HUES64 (cell line): ENCODE measurements around the gene RNF208. TPM values are rescaled to one million over a fixed set of nuclear protein-coding genes. Genes with fewer than 3 reads are reported as not detected.

Experiments
- H3K27ac ChIP-seq: 2 replicates; pipeline ENCODE4 v1.7.0; 2013; ENCODE audit warnings: low read depth, low read length, inconsistent platforms
- H3K27me3 ChIP-seq: 2 replicates; pipeline ENCODE4 v1.6.1; 2013; ENCODE audit warnings: mild to moderate bottlenecking, low read length; ENCODE audit not compliant: insufficient read depth
- H3K36me3 ChIP-seq: 2 replicates; pipeline ENCODE4 v1.6.1; 2013; ENCODE audit warnings: mild to moderate bottlenecking, low read length; ENCODE audit not compliant: insufficient read depth
- H3K4me1 ChIP-seq: 2 replicates; pipeline ENCODE4 v1.6.1; 2013; ENCODE audit warnings: mild to moderate bottlenecking, low read length, moderate library complexity; ENCODE audit not compliant: insufficient read depth
- H3K4me3 ChIP-seq: 2 replicates; pipeline ENCODE4 v1.5.1; 2013; ENCODE audit warnings: mild to moderate bottlenecking, low read length, moderate library complexity
- H3K9ac ChIP-seq: 2 replicates; pipeline ENCODE4 v1.6.1; 2013; ENCODE audit warnings: mild to moderate bottlenecking, low read depth, low read length
- H3K9me3 ChIP-seq: 2 replicates; pipeline ENCODE4 v1.6.1; 2013; ENCODE audit warnings: low read depth, low read length; ENCODE audit not compliant: insufficient read depth
- WGBS: fragments of 150-250, 120-280 bp; methylation state at CpG from one replicate; pipeline ENCODE4 v1.1.7; 2013; ENCODE audit warnings: missing lambda C conversion rate; 5-methylcytosine and 5-hydroxymethylcytosine counted together
- polyA plus RNA-seq, 2 experiments: library from polyadenylated mRNA; stranded (reverse); fragments of 50-300 nt; gene quantifications; one replicate each; pipeline ENCODE4 v1.2.3, GENCODE V29; 2013

Gene RNF208, protein sequence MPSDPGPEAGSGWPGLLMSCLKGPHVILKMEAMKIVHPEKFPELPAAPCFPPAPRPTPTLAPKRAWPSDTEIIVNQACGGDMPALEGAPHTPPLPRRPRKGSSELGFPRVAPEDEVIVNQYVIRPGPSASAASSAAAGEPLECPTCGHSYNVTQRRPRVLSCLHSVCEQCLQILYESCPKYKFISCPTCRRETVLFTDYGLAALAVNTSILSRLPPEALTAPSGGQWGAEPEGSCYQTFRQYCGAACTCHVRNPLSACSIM
- polyA plus RNA-seq (2013, experiment 1 of 2), result 3.7 TPM
- 6.6 TPM for polyA plus RNA-seq (2013, experiment 2 of 2)

DNA sequence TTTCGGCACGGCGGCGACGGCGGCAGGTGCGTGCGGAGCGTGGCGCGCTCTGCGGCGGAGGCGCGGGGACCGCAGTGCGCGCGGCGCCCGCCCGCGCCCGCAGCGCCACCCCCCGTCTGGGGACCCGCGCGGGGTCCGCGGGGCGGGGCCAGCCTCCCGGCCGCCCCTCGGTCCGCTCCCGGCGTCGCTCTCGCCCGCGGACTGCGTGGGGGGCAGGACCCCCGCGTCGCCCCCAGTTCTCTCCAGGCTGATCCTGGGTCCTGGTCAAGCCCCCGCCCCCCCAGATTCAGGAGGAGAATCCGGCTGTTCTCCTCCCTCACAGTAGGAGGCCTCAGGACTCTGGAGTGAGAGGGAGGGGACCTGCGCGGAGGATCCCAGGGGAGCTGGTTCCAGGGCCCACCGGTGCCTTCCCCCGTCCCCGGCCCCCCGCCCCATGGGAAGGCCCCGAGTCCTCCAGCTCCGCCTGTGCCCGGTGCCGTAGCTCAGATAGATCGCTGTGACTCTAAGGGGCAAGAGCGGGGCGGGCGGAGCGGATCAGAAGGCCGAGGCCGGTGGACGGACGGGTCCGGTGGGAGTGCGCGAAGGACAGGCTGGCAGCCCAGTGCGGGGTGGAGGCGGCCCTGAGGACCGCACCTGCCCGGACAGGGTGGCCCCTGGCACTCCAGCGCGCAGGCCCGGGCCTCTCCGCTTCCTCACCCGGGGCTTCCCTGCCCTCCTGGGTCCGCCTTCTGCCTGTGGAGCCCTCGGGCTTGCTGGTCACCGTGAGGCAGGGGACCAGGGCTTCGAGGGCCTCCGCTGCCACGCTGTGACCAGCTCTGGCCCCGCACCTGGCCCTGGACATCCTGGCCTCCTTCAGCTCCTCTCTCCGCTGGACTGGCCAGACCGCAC, at the start of gene RNF208:
RNF208 (minus strand) TSS at position 51 of the 888 bp plus-strand sequence. CDS start 1,028 bp downstream, outside the sequence.
- Histone ChIP-seq H3K9ac (peak within 1 kb of the TSS; percentile 47; the same call in 1 of the 2 replicates), H3K27me3 (peaks cover 10% of the 10 kb centered on the region), H3K9me3 (no peaks in the 10 kb centered on the region), H3K36me3 (no peaks in the 10 kb centered on the region), H3K4me1 (no peaks in the 10 kb centered on the region; the same call in 1 of the 2 replicates), H3K4me3 (peak within 1 kb of the TSS; percentile 83), H3K27ac (no peak within 1 kb of the TSS)
- WGBS, result 4% methylated on average over 88 of the region's 88 CpGs

- peaks cover 41% of the 10 kb centered on the region for H3K36me3 ChIP-seq
- no peak overlapping the region for H3K4me3 ChIP-seq
- H3K27me3 ChIP-seq, result no peaks in the 10 kb centered on the region
- H3K27ac ChIP-seq, result no peak overlapping the region
- WGBS, result 76% methylated on average over 3 of the region's 3 CpGs
- H3K4me1 ChIP-seq, result peaks cover 11% of the 10 kb centered on the region
- H3K9ac ChIP-seq, result no peak overlapping the region
- H3K9me3 ChIP-seq, result no peaks in the 10 kb centered on the region
Measured at GRCh38 chr9:137271696-137272076, 49.6 kb upstream of the RNF208 start.

- WGBS, result 94% methylated on average over 32 of the region's 32 CpGs
- H3K27ac ChIP-seq, result no peak overlapping the region
- H3K9ac ChIP-seq, result no peak overlapping the region
Measured at GRCh38 chr9:137270929-137271695, 49.1 kb upstream of the RNF208 start.

DNA sequence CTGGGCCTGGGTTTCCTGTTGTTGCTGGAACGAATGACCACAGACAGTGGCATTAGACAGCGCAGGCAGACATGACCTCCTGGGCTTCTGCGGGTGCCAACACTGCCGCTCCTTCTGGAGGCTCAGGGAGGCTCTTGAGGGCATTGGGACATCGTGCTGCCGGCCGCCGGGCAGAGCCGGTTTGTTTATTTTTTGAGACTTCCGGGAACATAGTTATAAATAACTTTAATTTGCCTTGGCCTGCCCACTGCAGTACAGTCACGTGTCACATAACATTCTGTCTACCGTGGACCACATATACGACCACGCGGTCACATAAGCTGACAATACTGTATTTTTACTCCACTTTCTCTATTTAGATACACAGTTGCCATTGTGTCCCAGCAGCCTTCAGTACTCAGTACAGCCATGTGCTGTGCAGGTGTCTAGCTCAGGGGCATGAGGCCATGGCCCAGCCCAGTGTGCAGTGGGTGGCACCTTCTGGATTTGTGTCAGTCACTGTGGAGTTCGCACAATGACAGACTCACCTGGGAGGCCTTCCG, 47.3 kb upstream of the RNF208 start:
- Histone ChIP-seq H3K27ac (no peak overlapping the region), H3K9ac (no peak overlapping the region), H3K4me3 (no peak overlapping the region), H3K36me3 (peaks cover 54% of the 10 kb centered on the region), H3K27me3 (no peaks in the 10 kb centered on the region), H3K4me1 (no peaks in the 10 kb centered on the region), H3K9me3 (no peaks in the 10 kb centered on the region)
- WGBS, result 98% methylated on average over 17 of the region's 17 CpGs

More at GRCh38 chr9:137270929-137271695, 49.1 kb upstream of the RNF208 start:
- Histone ChIP-seq H3K27me3 (no peaks in the 10 kb centered on the region), H3K36me3 (peaks cover 44% of the 10 kb centered on the region), H3K4me3 (no peak overlapping the region), H3K4me1 (peaks cover 5% of the 10 kb centered on the region), H3K9me3 (no peaks in the 10 kb centered on the region)

DNA sequence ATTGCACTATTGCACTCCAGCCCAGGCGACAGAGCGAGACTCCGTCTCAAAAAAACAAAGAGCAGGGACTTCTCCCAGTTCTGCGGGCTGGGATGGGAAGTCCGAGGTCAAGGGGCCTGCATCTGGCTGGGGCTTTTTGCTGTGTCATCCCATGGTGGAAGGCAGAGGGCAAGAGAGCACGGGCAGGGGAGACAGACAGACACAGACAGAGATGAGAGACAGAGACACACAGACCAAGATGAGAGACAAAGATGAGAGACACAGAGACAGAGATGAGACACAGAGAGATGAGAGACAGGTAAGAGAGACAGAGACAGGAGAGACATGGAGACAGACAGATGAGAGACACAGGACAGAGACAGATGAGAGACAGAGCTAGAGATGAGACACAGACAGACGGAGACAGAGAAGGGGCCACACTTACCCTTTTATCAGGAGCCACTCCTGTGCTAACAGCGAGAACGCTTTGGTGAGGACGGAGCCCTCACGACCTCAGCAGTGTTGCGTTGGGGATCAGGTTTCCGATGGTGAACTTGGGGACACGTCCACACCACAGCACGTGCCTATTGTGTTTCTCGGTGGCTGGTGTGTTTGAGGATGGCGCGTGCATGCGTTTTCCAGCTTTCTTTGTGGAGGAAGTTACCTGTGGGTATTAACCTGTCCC, 46.6 kb upstream of the RNF208 start:
- Histone ChIP-seq H3K27me3 (no peaks in the 10 kb centered on the region), H3K9me3 (no peaks in the 10 kb centered on the region), H3K27ac (no peak overlapping the region), H3K4me3 (no peak overlapping the region), H3K36me3 (peaks cover 60% of the 10 kb centered on the region), H3K4me1 (no peaks in the 10 kb centered on the region), H3K9ac (no peak overlapping the region)
- 90% methylated on average over 19 of the region's 19 CpGs for WGBS

GRCh38 chr9:137267933-137268355, 45.9 kb upstream of the RNF208 start:
- no peak overlapping the region for H3K27ac ChIP-seq
- H3K27me3 ChIP-seq, result no peaks in the 10 kb centered on the region
- H3K36me3 ChIP-seq, result peaks cover 65% of the 10 kb centered on the region
- no peak overlapping the region for H3K4me3 ChIP-seq
- no peaks in the 10 kb centered on the region for H3K9me3 ChIP-seq
- WGBS, result 93% methylated on average over 6 of the region's 6 CpGs
- H3K4me1 ChIP-seq, result no peaks in the 10 kb centered on the region
- no peak overlapping the region for H3K9ac ChIP-seq

DNA sequence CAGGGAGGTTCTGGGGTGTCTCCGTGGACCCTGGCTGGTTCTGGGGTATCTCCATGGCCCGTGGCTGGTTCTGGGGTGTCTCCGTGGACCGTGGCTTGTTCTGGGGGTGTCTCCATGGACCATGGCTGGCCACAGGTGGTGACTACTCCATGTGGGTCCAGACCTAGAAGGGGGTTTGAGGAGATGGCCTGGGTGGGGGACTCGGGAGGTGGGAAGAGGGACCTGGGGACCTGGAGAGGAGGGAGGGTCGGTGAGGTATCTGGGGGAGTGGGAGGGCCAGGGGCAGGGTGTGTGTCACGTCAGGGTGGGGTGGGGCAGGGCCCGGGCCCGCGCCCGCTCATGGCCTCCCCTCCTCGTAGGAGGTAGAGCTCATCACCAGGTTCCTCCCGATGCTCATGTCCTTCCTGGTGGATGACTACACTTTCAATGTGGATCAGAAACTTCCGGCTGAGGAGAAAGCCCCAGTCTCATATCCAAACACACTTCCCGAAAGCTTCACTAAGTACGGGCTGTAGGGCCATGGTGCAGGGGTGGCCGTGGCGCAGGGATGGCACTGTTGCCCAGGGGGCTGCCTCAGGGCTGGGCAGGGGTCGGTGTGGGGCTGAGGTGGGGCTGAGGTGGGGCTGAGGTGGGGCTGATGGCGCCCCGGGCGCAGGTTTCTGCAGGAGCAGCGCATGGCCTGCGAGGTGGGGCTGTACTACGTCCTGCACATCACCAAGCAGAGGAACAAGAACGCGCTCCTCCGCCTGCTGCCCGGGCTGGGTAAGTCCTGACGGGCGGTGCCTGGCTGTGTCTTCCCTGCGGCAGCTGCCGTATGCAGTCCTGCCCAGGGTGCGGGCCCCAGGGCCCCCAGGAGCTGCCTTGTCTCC, 44.8 kb upstream of the RNF208 start:
- H3K4me1 ChIP-seq, result no peaks in the 10 kb centered on the region
- H3K36me3 ChIP-seq, result peaks cover 60% of the 10 kb centered on the region
- no peak overlapping the region for H3K9ac ChIP-seq
- H3K9me3 ChIP-seq, result no peaks in the 10 kb centered on the region
- H3K27ac ChIP-seq, result no peak overlapping the region
- H3K4me3 ChIP-seq, result no peak overlapping the region
- whole genome bisulfite sequencing, result 91% methylated on average over 34 of the region's 34 CpGs
- H3K27me3 ChIP-seq, result no peaks in the 10 kb centered on the region

- H3K27ac ChIP-seq, result no peak overlapping the region
- WGBS, result 95% methylated on average over 15 of the region's 15 CpGs
- H3K36me3 ChIP-seq, result peaks cover 60% of the 10 kb centered on the region
Measured at GRCh38 chr9:137266162-137266527, 44.1 kb upstream of the RNF208 start.

GRCh38 chr9:137265496-137266161, 43.6 kb upstream of the RNF208 start:
- H3K9me3 ChIP-seq, result no peaks in the 10 kb centered on the region

More at GRCh38 chr9:137266162-137266527, 44.1 kb upstream of the RNF208 start:
- H3K9me3 ChIP-seq, result no peaks in the 10 kb centered on the region
- no peak overlapping the region for H3K4me3 ChIP-seq
- no peaks in the 10 kb centered on the region for H3K27me3 ChIP-seq
- no peak overlapping the region for H3K9ac ChIP-seq
- H3K4me1 ChIP-seq, result no peaks in the 10 kb centered on the region

More at GRCh38 chr9:137265496-137266161, 43.6 kb upstream of the RNF208 start:
- no peak overlapping the region for H3K9ac ChIP-seq
- WGBS, result 94% methylated on average over 29 of the region's 29 CpGs
- no peak overlapping the region for H3K4me3 ChIP-seq
- H3K27me3 ChIP-seq, result no peaks in the 10 kb centered on the region
- H3K4me1 ChIP-seq, result no peaks in the 10 kb centered on the region
- no peak overlapping the region for H3K27ac ChIP-seq
- H3K36me3 ChIP-seq, result peaks cover 56% of the 10 kb centered on the region
